ENCODE measurements around the gene TARBP2. TPM values are rescaled to one million over a fixed set of nuclear protein-coding genes. Genes with fewer than 3 reads are reported as not detected.

The TARBP2 gene
- total RNA-seq (2021; fragmentation: NEBNext Ultra II Directional; extraction: Animal tissue kit (Norgen Biotek cat#: 25700)): 10 to 100 TPM; 35.1 to 41.7 (median 37.1) TPM
- long read RNA-seq, transcript TARBP2-201 (9 exons, 1,867 nt): major isoform, 35 of 59 reads
- long read RNA-seq, partial matches to known transcripts: 2 of 59 reads
- long read RNA-seq, other reads (novel, unspliced or antisense): 20 of 59 reads

- peaks cover 2% of the 10 kb centered on the region for H3K27me3 Mint-ChIP-seq (ENCODE audit: insufficient read depth)
Measured at GRCh38 chr12:53500776-53501614, at the start of gene TARBP2. TSS of gene TARBP2 (plus strand) at chr12:53501283. CDS start at chr12:53501409, 126 bp downstream.

GRCh38 chr12:53451661-53452158, 49.4 kb upstream of the TARBP2 start, which contains the start of gene PCBP2:
TSS of gene PCBP2 (plus strand) at chr12:53452102. CDS start at chr12:53454801, 2,699 bp downstream.
- H3K27me3 Mint-ChIP-seq (ENCODE audit: insufficient read depth): peaks cover 8% of the 10 kb centered on the region

More at GRCh38 chr12:53500776-53501614, at the start of gene TARBP2:
- DNase-seq: peak; percentile 99
- TF ChIP-seq, protein P1, sequence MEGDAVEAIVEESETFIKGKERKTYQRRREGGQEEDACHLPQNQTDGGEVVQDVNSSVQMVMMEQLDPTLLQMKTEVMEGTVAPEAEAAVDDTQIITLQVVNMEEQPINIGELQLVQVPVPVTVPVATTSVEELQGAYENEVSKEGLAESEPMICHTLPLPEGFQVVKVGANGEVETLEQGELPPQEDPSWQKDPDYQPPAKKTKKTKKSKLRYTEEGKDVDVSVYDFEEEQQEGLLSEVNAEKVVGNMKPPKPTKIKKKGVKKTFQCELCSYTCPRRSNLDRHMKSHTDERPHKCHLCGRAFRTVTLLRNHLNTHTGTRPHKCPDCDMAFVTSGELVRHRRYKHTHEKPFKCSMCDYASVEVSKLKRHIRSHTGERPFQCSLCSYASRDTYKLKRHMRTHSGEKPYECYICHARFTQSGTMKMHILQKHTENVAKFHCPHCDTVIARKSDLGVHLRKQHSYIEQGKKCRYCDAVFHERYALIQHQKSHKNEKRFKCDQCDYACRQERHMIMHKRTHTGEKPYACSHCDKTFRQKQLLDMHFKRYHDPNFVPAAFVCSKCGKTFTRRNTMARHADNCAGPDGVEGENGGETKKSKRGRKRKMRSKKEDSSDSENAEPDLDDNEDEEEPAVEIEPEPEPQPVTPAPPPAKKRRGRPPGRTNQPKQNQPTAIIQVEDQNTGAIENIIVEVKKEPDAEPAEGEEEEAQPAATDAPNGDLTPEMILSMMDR (IDR thresholded peaks at IDR 0.05): peak; percentile 7; the same call in 1 of the 2 replicates
- Mint-ChIP-seq H3K9me3 (no peaks in the 10 kb centered on the region), H3K36me3 (ENCODE audit: low read depth) (peaks cover 16% of the 10 kb centered on the region), H3K4me3 (peak within 1 kb of the TSS; percentile 89), H3K4me1 (ENCODE audit: low read depth) (peaks cover 68% of the 10 kb centered on the region), H3K27ac (peak within 1 kb of the TSS; percentile 91)

DNA sequence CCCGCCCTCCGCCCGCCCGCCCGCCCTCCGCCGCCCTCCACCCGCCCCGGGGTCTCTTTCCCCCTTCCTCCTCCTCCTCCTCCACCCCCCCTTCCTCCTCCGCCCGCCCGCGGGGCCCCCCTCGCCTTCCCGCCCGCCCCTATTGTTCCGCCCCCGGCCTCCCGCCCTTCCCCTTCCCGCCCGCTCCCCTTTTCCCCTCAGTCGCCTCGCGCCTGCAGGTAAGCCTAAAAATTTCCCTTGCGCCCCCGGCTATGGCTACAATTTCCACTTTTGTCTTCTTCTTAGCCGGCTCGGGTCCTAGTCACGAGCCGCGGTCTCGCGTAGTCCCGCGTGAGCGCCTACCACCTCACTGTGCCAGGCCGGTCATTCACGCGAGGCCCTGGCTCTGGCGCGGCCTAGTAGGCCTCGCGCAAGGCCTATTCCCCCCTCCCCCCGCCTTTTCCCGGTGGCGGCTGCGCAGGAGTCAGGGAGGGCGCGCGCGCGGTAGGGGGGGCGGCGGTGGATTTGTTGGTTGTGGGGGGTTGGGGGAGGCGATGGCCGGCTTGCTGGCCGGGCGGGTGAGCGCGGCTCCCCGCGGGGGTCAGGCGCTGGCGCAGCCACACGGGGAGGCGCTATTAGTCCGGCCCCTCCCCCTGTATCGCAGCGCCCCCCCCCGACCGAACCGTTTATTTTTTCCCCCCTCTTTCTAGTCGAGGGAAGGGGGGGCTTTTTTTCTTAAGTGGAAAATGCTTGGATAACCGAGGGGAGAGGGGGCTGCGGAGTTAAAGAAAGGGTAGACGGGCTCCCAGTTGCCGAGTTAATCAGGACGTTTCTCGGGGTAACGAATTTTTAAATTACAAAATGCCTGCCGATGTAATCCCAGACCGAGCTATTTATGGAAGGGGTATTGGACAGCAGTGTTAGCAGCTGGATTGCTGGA, 48.7 kb upstream of the TARBP2 start:
- Mint-ChIP-seq H3K4me3 (peak overlapping the region; percentile 93), H3K4me1 (ENCODE audit: low read depth) (peaks cover 44% of the 10 kb centered on the region), H3K36me3 (ENCODE audit: low read depth) (peaks cover 48% of the 10 kb centered on the region), H3K27me3 (ENCODE audit: insufficient read depth) (peaks cover 8% of the 10 kb centered on the region), H3K27ac (peak overlapping the region; percentile 99), H3K9me3 (no peaks in the 10 kb centered on the region)
- peak; percentile 73 for DNase-seq
- TF ChIP-seq, protein P1 (IDR thresholded peaks at IDR 0.05): peak; percentile 77

More at GRCh38 chr12:53451661-53452158, 49.4 kb upstream of the TARBP2 start, which contains the start of gene PCBP2:
- DNase-seq: peak; percentile 100
- Mint-ChIP-seq H3K9me3 (no peaks in the 10 kb centered on the region), H3K27ac (peak within 1 kb of the TSS; percentile 99), H3K36me3 (ENCODE audit: low read depth) (peaks cover 44% of the 10 kb centered on the region), H3K4me1 (ENCODE audit: low read depth) (peaks cover 43% of the 10 kb centered on the region), H3K4me3 (peak within 1 kb of the TSS; percentile 93)
- TF ChIP-seq, protein P1 (IDR thresholded peaks at IDR 0.05): peak; percentile 85

DNA sequence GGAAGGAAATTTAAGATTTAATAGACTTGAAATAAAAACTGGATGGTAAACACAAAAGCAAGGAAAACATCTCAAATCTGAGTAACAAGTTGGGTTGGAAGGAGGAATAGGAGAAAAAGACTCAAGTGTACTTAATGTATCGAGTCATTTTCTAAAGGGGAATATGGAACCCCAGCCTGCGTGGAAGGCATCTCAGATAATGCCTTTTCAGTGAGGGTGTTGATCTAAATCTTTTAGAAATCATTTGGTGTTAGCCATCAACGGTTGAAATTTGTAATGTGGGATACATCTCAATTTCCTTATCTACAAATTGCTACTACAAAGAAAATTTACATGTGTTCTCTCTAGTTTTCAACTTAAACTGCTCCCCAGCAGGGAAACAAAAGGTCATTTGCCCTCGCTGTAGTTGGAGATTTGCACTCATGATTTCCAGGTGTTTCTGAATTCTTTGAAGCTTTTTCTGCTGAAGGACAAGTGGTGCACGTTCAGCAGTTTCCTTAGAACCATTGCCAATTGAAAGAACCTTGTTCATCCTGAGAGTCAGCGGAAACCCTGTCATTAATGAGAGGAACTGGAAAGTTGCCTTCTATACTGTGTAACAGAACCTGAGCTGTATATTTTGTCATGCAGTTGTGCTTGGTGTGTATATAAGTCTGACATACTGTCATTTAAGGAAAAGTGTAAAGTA, 47.0 kb upstream of the TARBP2 start:
- Mint-ChIP-seq H3K27me3 (ENCODE audit: insufficient read depth) (peaks cover 12% of the 10 kb centered on the region), H3K36me3 (ENCODE audit: low read depth) (peaks cover 44% of the 10 kb centered on the region), H3K9me3 (no peaks in the 10 kb centered on the region), H3K4me1 (ENCODE audit: low read depth) (peaks cover 46% of the 10 kb centered on the region), H3K4me3 (peak overlapping the region; percentile 93), H3K27ac (peak overlapping the region; percentile 99)
- TF ChIP-seq, protein P1 (IDR thresholded peaks at IDR 0.05): no peak
- DNase-seq: no peak
